ENCODE measurements around the gene TGFA.

DNA sequence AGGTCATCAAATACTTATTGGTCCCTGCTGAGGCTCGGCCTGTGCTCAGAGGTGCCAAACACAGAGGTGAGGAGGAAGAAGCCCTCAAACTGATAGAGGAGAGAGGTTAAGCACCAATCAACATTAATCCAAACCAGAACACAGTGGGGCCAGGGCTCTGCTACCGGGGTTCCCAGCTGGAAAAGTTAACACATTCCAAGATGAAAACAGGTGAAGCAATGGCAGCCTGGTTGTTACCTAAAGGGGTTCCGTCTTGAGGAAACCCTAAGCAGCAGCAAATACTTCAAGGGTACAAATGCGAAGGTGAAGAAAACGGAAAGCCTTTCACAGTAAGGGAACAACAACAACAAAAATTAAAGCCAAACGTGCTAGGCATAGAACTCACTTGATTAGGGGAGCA lies 5.4 kb downstream of the TGFA start:
- TF ChIP-seq, protein P1, sequence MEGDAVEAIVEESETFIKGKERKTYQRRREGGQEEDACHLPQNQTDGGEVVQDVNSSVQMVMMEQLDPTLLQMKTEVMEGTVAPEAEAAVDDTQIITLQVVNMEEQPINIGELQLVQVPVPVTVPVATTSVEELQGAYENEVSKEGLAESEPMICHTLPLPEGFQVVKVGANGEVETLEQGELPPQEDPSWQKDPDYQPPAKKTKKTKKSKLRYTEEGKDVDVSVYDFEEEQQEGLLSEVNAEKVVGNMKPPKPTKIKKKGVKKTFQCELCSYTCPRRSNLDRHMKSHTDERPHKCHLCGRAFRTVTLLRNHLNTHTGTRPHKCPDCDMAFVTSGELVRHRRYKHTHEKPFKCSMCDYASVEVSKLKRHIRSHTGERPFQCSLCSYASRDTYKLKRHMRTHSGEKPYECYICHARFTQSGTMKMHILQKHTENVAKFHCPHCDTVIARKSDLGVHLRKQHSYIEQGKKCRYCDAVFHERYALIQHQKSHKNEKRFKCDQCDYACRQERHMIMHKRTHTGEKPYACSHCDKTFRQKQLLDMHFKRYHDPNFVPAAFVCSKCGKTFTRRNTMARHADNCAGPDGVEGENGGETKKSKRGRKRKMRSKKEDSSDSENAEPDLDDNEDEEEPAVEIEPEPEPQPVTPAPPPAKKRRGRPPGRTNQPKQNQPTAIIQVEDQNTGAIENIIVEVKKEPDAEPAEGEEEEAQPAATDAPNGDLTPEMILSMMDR (IDR thresholded peaks at IDR 0.05): no peak
- no peak for TF ChIP-seq POLR2AphosphoS5 (IDR thresholded peaks at IDR 0.05)

Measured in transverse colon (tissue), 4 donors.